HEK293T (cell line): ENCODE data around the gene GAL3ST1.

ENCODE experiments used
- ELF4 ChIP-seq: fragments of 450-650 bp; IDR thresholded peaks from 2 replicates; pipeline ENCODE4 v1.6.1; 2017; ENCODE audit warnings: antibody characterized with exemption
- FOXA1 ChIP-seq: fragments of 450-650 bp; IDR thresholded peaks from 2 replicates; pipeline ENCODE4 v1.6.1; 2016; ENCODE audit warnings: mild to moderate bottlenecking
- FOXK2 ChIP-seq: fragments of 450-650 bp; IDR thresholded peaks from 2 replicates; pipeline ENCODE4 v1.6.1; 2016; ENCODE audit warnings: mild to moderate bottlenecking
- FOXM1 ChIP-seq: fragments of 450-650 bp; IDR thresholded peaks from 2 replicates; pipeline ENCODE4 v1.6.1; 2017; ENCODE audit warnings: mild to moderate bottlenecking, borderline replicate concordance
- HDGF ChIP-seq: fragments of 450-650 bp; IDR thresholded peaks from 2 replicates; pipeline ENCODE4 v1.6.1; 2017; ENCODE audit warnings: antibody characterized with exemption, borderline replicate concordance
- L3MBTL2 ChIP-seq: fragments of 450-650 bp; conservative IDR thresholded peaks from 2 replicates; pipeline ENCODE4 v1.6.1; 2016; ENCODE audit warnings: mild to moderate bottlenecking
- LEF1 ChIP-seq: fragments of 450-650 bp; IDR thresholded peaks from 2 replicates; pipeline ENCODE4 v1.6.1; 2017; ENCODE audit warnings: mild to moderate bottlenecking, borderline replicate concordance
- NFRKB ChIP-seq: fragments of 450-650 bp; IDR thresholded peaks from 2 replicates; pipeline ENCODE4 v1.6.1; 2016; ENCODE audit warnings: mild to moderate bottlenecking, moderate library complexity
- SP1 ChIP-seq: fragments of 450-650 bp; IDR thresholded peaks from 2 replicates; pipeline ENCODE4 v1.6.1; 2017
- SUZ12 ChIP-seq: fragments of 450-650 bp; IDR thresholded peaks from 2 replicates; pipeline ENCODE4 v1.6.1; 2016; ENCODE audit warnings: mild to moderate bottlenecking
- TARDBP ChIP-seq: fragments of 450-650 bp; IDR thresholded peaks from 2 replicates; pipeline ENCODE4 v1.6.1; 2016
- ZNF384 ChIP-seq: fragments of 450-650 bp; IDR thresholded peaks from 2 replicates; pipeline ENCODE4 v1.6.1; 2016

- no peak for TF ChIP-seq FOXM1
- no peak for TF ChIP-seq SP1
- TF ChIP-seq FOXK2, result no peak
- TF ChIP-seq NFRKB, result no peak
- TF ChIP-seq TARDBP, result no peak
- TF ChIP-seq HDGF, result no peak
- no peak for TF ChIP-seq FOXA1
- TF ChIP-seq L3MBTL2, result no peak
- TF ChIP-seq ELF4, result no peak
- no peak for TF ChIP-seq LEF1
- no peak for TF ChIP-seq SUZ12
- TF ChIP-seq ZNF384, result no peak
These were observed 61.0 kb downstream of the GAL3ST1 start for GRCh38 chr22:30513462-30513861.
